Urothelium cell line (cell line): Measurements from ENCODE around the gene KCNMA1.
"Not testable (repeated sequence)": the region's sequence is repeated elsewhere in the genome, so short reads cannot be mapped to it uniquely, and the experiment has no call there.

Experiments
- DNase-seq: peaks from one replicate; pipeline ENCODE4 v3.0.0; 2011; ENCODE audit warnings: low spot score, mixed read lengths
- FAIRE-seq: peaks from 2 replicates; lab custom pipeline; 2011; peaks lifted over from hg19 to GRCh38; lab: Jason Lieb, UNC

The KCNMA1 gene

DNA sequence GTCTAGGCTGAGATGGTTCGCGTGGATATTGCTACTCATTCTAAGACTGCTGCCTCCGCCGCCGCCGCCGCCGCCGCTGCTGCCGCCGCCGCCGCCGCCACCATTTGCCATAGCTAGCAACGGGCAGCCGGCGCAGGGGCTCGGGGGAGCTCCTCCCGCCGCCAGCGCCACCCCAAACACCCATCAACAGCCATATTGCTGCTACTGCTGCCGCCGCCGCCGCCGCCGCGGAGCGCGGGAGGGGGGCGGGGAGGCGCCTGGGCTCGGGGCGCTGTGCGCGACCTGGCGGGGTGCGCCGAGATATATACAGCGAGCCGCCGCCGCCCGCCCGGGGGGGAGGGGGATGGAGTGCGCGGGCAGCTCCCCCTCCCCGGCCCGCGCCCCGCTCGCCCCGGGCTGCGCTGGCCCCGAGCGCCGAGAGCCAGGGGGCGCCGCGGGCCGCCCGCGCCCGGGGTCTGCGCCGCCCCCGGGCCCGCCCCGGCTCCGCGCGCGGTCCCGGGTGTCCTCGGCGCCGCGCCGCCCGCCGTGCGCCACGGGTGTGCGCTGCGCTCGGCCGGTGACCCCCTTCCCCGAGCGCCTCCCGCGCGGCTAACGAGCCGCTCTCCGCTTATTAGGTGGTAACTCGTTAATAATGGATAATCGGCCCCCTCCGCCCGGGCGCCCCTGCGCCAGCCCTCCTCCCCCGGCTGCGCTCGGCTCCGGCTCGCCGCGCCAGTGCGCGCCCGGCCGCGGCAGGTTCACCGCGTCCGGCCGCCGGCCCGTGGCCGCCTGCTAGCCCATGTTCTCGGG is at the start of gene KCNMA1:
TSS of gene KCNMA1 (minus strand) at position 277 of the 789 bp plus-strand sequence.
- DNase-seq, result no peak
- no peak for FAIRE-seq

DNA sequence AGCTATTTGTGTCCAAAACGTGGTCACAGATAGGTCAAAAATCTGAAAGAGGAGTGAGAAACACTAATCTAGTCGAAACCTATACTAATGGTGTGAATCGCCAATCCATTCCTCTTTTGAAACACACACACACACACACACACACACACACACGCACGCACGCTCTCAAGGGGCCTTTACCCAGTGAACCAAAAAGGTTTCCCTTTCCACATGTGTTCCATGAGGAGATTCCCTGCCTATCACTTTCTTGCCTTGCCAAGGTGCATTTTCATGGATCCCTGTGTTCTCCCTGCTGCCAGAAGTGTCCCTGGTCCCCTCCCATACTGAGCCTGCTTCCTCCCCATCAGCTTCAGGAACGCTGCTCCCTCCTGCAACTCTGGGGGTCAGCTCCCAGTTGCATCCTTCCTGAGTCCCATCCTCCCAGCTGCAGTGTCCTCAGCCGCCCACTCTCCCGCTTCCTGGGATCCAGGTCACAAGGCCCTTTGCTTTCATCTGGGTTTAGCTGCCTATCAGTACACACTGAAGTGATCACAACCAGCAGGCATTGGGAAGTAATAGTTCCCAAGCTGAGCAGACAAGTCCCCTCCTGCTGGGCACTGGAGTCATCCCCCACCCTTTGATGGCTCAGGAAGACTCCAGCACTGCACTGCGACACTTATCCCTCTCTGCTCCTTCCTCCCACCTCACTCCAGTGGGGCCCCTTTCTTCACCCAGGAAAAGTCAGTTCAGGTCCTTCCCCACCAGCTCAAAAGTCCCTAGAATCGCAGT is 49.2 kb upstream of the KCNMA1 start:
- DNase-seq (no peak), FAIRE-seq (peak; percentile 71)

DNA sequence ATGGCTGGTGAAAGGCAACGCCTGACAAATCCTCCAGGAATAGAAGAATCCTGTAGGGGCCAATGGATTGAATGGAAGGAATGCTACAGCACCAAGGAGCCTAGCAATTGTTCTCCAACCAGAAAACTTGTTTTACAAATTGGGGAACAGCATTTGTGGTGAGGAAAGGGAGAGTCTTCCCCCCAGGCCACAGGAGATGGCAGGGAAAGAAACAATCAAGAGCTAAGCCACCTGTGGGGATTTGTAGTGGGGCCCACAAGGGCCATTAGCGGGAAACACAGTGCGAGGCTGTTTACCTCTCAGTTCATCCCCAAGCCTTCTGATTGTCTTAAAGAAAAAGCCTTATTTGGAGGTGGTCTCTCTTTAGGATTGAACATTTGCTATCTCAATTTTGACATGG is 48.5 kb upstream of the KCNMA1 start:
- DNase-seq (no peak), FAIRE-seq (no peak)

DNA sequence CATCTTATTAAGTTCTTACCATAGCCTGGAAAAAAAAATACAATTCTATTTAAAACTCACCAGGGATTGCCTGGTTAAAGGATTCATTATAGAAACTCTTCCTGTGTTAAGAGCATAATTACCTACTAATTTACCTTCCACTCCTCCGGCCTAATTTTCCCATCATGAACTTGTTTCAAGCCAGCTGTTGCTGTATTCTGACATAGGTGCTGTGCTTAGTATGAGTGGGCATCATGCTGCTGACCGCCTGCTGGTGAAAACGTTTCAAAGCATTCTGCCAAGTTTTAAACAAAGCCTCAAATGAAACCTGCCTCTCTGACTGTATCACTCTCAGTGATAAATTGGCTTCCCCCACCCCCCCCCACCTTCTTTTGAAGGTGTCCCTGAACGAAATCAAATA is 47.8 kb upstream of the KCNMA1 start:
- FAIRE-seq, result no peak

DNA sequence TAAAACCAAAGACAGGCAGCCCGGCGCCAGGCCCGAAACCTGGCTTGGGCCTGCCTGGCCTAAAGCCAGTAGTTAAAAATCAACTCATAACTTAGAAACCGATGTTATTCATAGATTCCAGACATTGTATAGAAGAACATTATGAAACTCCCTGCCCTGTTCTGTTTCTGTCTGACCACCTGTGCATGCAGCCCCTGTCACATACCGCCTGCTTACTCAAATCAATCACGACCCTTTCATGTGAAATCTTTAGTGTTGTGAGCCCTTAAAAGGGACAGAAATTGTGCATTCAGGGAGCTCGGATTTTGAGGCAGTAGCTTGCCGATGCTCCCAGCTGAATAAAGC is 45.5 kb upstream of the KCNMA1 start:
- FAIRE-seq, DNase-seq: not testable (repeated sequence)

More for the DNA sequence above, 47.8 kb upstream of the KCNMA1 start:
- no peak for DNase-seq

DNA sequence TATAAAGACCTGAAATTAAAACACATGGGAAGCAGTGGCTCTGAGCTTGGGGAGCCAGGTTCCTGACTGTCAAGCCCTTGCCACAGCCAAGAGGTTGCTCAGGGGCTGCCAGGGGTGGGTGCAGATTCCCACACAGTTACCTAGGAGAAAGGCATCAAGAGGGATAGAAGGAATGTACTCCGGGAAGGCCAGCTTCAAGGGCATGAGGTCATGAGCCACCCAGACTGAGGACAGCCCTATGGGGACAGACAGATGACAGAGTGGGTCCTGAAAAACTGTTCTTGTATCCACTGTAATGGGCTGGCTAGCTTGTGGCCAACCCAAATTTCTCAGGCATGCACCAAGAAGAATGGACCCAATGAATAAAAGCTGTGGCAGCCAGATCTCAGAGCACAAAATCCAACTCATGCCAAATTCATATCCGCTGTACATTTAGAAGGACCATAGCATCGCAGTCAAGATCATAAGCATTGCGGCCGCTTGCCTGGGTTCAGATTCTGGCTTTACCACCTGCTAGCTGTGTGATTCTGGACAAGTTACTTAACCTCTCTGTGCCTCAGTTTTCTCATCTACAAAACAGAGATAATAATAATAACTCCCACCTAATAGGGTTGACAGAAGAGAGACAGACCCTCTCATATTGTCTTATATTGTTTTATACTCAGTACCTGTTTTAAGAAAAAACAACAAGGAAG is 44.9 kb upstream of the KCNMA1 start:
- FAIRE-seq (no peak), DNase-seq (no peak)

DNA sequence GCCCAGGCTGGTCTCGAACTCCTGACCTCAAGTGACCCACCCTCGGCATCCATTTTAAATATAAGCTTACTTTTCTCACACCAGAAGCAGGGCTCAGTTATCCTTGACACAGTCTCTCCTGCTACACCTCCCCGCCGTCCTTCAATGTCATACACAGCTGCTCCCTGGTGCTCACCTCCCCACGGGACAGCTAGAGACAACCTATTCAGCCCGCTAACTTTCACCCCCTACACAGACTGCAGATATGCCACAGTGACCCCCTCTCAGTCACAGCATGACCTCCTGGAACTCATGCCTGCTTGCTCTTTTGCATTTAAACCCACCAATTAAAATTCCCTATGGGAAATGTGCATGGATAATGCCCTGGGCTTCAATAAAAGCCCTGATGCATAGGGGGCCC is 44.2 kb upstream of the KCNMA1 start:
- FAIRE-seq (no peak), DNase-seq (no peak)

DNA sequence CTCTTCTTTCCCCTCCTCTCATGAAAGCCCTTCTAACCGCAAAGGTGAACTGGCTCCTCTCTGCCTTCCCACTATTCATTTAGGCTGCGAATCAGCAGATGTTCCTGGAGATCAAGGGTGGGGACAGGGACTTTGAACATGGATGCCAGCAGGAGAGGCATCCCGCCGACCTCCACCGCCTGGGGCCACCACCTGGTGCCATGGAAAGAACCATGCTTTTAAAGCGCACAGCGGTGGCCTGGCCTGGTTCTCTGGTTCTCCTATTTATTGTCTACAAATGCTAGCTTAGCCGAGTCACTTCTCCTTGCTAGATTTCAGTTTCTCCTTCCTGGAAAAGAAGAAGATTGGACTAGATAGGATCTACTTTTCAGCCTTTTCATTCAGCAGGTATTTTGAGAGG is 43.2 kb upstream of the KCNMA1 start:
- no peak for FAIRE-seq
- no peak for DNase-seq

DNA sequence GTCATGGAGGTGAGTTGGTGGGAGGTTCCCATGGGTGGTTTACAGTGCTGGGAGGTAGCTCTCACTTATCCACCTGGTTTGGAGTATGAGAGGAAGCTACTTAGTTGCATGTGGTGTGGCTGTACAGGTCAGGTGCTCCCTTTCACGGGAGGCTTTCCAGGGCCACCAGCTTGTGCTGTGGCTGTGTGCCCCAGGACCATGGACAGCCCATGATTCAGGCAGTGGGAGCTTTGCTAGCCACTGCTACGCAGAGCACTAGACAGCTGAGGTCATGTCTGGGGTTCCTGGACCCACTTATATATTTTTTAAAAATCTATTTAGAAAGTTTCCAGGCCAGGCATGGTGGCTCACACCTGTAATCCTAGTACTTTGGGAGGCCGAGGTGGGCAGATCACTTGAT is 42.5 kb upstream of the KCNMA1 start:
- FAIRE-seq (no peak), DNase-seq (no peak)

DNA sequence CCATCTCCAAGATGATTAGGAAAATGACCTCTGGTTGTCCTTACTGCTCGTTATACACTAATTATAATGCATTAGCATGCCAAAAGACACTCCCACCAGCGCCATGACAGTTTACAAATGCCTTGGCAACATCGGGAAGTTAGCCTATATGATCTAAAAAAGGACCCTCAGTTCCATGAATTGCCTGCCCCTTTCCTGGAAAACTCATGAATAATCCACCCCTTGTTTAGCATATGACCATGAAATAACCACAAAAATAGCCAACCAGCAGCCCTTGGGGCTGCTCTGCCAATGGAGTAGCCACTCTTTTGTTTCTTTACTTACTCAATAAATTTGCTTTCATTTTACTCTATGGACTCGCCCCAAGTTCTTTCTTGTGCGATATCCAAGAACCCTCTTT is 41.6 kb upstream of the KCNMA1 start:
- DNase-seq, result no peak
- FAIRE-seq, result no peak

DNA sequence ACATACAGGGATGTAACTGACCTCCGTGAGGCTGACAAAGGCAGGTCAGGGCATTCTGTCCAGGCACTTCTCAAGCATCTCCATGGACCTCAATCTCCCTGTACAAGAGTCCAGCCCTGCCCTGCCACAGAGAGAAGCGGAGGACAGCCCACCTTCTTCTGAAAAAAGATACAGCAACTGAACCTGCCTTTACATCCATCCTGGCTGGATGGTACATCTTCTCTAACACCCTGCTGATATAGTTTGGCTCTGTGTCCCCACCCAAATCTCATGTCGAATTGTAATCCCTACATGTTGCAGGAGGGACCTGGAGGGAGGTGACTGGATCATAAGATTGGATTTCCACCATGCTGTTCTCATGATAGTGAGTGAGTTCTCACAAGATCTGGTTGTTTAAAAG is 40.5 kb upstream of the KCNMA1 start:
- DNase-seq, result no peak
- FAIRE-seq, result no peak

DNA sequence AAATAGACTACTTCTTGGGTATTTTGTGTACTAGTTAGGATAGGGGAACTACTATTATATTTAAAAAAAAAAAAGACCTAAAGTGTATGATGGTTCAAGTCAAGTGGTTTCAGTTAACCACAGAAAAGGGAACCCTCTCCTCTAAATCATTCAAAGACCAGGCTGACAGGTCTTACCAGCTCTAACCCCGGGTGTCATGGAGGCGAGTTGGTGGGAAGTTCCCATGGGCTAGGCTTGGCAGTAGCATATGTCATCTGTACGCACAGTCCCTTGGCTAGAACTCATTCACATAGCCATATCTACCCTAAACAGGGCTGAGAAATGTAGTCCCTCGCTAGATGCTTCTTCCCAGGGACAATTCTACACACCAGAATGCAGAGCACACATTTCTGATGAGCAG is 37.7 kb upstream of the KCNMA1 start:
- no peak for FAIRE-seq
- DNase-seq, result no peak

DNA sequence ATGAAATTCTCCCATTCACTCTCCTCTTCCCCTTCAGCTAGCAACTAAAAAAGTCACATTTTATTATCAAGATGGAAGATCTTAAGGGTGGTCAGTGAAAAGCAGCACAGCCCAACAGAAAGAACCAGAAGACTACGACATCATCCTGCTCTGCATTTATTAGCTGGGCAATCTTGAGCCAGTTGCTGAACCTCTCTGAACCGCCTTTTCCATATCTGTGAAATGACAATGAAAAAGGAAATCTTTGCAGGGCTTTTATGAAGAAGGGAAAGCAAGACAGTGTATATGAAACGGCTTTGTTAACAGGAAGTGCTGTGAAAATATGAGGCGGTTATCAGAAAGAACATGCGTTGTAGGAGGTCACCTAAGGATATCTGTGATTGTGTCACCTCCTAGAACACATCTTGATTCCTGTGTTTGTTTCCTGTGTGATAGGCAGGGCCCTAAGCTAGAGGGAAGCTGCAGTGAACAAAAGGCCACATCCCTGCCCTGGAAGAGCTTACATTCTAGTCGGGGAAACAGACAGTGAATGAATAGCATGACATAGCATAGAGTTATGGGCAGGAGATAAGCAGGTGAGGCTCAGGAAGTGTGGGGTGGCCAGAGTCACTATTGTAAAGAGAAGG is 36.0 kb upstream of the KCNMA1 start:
- DNase-seq, result no peak
- FAIRE-seq, result no peak

DNA sequence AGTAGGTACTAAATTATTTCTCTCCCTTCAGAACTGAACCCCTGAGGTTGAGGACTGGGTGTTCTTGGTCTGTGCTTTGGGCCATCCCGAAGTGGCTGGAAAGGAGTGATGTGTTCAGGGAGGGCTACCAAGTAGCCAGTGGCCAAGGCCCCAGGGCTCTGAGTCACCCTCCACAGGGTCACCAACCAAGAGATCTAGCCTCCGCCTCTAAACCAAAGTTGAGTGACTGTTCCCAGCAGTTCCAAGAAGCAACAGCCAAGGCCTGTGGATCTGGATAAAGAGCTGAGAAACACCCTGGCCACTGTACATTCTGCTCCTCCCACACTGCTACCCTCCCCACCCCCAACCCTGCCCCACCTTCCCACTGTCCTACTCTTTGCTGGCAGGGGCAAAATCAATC is 35.5 kb upstream of the KCNMA1 start:
- FAIRE-seq (no peak), DNase-seq (no peak)

DNA sequence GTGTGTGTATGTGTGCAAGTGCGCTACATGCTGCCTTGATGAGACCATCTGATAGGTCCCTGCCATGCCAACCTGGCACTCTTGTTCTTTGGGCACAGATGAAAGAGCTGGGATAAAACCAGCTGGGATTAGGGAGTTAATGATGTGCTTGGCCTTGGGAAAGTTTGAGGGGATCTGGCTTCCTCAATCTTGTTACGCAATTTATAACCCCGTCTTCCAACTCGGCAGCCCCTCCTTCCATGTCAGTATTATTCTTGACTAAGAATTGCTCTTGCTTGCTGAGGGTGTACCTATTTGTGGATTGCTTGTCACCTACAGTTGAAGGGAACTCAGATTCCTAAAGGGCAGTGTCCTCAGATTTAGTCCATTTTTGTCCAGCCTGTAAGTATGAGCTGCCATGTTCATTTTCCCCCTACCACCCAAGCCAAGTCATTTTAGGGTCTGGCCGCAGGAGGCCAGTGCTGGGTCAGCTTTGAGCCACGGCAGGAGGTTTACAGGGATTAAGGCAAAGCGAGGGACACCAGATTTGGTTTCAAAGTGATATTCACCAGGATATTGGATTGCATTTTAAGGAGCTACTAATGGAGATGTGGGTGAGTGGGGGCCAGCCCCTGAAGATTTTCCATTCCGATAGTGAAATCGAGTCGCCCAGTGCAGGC is 34.1 kb upstream of the KCNMA1 start:
- DNase-seq (no peak), FAIRE-seq (no peak)

DNA sequence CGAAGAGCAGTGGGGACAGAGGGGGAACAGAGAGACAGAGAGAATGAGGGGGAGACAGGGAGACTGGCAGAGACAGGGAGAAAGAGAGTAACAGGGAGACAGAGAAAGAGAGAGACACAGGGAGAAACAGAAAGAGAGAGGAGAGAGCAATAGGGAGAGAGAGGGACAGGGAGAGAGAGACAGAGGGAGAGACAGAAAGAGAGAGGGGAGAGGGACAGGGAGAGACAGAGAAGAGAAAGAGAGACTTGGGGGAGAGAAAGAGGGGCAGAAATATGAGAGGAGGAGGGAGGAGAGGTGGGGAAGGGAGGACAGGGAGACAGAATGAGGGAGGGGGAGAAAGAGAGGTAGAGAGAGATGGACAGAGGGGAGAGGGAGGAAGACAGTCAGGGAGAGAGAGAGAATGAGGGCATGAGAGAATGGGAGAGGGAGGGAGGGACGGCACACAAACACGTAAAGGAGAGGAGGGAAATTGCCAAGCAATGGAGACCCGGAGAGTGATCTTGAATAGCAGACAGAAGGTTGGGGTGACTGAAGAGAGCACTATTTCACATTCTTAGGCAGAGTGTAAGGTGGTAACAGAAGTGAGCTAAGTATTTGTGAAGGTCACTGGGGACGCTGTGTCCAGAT is 33.3 kb upstream of the KCNMA1 start:
- no peak for FAIRE-seq
- no peak for DNase-seq

DNA sequence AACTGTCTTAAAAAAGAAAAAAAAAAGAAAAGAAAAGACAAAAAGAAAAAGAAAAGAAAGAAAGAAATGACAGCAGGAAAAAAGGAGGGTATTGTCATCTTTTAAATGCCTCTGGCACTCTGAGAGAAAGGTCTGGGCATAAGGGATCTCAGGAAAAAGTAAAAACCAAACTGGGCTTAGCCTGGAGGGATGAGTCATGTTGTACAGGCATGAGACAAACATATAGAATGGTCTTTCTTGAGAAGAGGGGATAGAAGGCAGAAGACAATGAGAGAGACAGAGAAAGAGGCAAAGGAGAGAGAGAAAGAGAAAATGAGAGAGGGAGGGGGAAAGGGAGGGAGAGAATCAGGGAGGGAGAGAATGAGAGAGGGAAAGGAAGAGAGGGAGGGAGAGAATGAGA is 32.3 kb upstream of the KCNMA1 start:
- DNase-seq (peak; percentile 26), FAIRE-seq (no peak)

DNA sequence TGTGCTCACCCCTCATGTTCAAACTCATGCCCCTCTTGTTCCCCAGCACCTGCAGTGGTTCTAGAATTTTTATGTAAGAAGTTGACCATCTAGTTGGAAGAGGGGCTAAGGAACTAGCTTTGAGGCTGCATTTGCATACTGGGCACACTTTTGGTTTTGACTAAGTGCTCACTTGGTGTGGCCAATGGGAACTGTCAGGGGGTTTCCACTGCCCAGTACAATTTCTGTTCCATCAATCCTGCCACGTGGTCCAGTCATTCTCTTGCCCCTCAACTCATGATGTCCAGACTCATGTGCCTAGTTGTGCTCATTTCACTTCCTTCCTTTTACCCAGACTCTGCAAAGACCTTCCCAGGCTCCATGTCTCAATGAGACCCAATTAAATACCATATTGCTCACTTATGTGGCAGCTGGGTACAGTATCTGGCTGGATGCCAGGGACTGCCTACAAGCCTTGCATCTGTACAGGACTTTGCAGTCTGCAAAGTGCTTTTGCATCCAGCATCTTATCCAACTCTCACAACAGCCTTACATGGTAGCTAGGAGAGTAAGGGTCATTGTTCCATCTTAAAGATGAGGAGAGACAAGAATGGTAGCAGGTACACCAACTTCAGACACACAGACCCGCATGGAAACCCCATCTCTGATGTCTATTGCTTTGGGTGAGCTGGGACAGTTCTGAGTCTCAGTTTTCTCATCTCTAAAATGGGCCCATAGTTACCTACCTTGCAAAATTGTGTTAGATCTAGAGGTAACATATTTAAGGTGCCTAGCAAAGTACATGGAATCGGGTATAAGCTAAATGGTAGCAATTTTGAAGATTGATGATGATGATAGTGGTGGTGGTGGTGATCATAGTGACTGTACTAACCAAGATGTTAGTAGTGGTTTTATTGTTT is 30.1 kb upstream of the KCNMA1 start:
- DNase-seq (no peak), FAIRE-seq (peak; percentile 50)

DNA sequence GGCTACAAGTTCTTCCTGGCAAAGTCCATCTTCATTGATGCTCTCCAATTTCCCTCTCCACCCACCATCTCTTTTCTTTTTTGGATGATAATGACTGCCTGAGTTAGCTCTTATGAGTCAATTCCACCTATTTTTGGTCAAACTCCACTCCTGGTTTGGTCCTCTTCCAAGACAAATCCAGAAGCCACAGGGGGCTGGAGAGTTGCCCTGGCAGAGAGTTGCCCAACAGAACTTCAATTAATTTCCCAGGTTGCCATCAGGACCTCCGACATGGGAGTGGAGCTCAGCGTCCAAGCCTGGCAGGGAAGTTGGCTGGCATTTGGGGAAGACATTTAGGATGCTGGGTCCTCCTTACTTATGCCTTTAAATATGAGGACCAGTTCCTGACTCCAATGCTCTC is 29.2 kb upstream of the KCNMA1 start:
- DNase-seq (peak; percentile 35), FAIRE-seq (no peak)
